Umbilical cord (tissue), 2 donors: Measurements from ENCODE around the gene CADM2. TPM values are rescaled to one million over a fixed set of nuclear protein-coding genes. Genes with fewer than 3 reads are reported as not detected.
"Not testable (repeated sequence)": the region's sequence is repeated elsewhere in the genome, so short reads cannot be mapped to it uniquely, and the experiment has no call there.

ENCODE experiments used
- DNase-seq: peaks from one replicate; pipeline ENCODE4 v3.0.0-alpha.2; 2015; ENCODE audit warnings: low spot score
- total RNA-seq: library from RNA; depleted of rRNA; stranded (reverse); fragments of >200 nt; gene quantifications from one replicate; pipeline ENCODE4 v1.2.3, GENCODE V29; 2014; ENCODE audit warnings: low replicate concordance; ENCODE audit not compliant: insufficient read depth

Gene CADM2
- total RNA-seq, 1 donor from 2014 or later, result 3.4 TPM

DNA sequence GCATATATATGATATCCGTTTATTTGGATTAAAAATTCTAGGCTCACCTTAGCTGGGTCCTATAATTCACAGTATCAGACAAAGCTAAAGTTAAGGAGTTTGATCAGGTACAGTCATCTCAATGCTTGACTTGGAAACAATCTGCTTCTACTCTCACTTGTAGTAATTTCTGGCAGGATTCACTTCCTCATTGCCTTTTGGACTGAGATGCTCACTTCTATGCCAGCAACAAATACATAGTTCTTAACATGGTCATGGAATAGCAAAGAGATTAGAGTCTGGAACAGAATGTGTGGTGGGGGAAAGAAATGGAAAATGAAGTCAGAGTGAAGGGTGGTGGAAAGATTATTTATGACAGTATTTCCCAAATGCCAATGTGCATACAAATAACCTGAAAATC, 693.6 kb downstream of the CADM2 start:
- no peak for DNase-seq

DNA sequence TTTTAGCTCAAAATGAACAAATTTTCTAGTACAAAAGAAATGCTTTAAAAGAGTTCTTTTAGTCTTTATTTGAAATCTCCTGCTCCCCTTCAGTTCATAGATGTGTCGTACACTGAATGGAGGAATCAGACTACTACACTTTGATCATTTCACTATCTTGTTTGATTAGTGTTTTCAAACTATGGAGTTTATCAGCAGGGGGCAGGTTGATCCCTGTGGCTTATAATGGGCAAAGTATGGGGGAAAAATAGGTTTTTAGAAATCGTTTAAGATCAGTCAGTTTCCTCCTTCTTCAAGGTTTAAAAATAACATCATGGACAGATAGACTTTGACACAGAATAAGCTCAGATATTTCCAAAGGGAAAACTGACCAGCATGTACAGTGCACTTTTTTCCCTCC, 701.7 kb downstream of the CADM2 start:
- no peak for DNase-seq

DNA sequence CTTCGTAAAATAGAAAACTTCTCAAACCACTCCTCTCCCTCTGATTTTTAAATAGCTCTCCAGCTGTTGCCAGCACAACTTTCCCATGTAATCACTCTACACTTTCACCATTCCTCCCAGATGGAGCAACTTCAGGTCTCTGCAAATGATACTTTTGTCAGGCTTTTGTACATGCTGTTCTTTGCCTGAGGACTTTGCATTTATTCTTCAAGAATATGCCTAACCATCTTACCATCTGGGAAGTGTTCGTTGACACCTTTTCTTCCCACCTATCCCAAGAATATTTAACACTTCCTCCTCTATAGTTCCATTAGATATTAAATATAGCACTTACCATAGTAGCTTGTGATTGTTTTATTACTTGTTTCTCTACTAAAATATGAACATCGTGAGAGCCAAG, 703.7 kb downstream of the CADM2 start:
- no peak for DNase-seq

DNA sequence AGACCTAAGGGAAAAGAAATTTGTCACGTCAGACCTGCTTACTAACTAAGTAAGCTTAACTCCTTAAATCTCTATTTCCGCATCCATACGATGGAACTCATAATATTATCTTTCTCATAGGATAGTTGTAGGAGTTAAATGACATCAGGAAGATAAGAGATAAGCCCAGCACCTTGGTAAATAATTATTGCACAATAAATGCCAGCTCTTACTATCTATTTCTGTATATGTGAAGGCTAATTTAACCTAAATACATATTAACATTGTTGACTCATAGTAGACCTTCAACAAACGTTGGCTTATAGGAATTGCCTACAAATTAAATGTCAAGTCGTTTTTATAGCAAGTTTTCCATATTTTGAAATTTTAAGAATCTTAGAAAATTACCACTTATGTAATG, 709.0 kb downstream of the CADM2 start:
- no peak for DNase-seq

DNA sequence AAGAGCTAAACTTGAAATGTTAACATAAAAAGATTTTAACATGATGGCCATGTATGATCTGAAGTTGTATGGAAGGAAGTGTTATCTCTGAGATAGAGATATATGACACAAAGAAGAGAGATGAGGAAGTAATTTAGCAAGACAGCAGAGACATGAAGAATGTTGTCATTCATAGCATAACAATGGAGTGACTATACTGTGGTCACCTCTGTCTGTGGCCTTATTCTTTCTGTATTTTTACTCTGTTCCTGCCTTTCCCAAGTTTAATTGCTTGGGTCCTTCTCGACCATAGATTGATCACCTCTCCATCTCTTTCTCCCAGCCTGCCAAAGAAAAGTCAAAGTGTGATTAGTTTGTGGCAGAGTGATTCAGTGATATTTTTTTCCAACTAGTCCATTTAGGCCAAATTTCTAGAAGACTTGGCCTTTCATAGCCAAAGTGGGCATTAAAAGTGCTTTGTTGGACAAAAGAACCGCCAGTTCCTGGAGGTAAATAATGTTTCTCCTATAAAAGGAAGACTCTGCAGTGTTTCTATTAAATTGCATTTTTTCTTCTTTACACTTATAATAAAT, 711.9 kb downstream of the CADM2 start:
- DNase-seq, result no peak

DNA sequence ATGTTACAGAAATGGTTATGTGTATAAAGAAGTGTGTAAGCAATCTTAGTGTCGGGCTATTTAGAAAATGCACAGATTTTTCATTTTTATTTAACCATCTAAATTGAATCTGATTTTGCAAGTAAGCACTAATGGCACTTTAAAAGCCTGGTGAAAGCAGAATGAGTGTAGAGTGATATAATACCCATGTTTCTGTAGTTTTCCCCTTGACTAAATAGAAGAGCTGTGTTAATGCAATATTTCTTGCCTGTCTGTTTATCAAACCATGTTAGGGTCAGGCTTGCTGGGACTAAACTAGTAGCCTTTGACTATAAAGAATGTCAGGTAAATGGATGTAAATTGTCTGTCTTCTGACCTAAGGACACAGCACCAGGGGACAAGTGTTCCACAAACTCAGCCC, 714.0 kb downstream of the CADM2 start:
- DNase-seq, result no peak

DNA sequence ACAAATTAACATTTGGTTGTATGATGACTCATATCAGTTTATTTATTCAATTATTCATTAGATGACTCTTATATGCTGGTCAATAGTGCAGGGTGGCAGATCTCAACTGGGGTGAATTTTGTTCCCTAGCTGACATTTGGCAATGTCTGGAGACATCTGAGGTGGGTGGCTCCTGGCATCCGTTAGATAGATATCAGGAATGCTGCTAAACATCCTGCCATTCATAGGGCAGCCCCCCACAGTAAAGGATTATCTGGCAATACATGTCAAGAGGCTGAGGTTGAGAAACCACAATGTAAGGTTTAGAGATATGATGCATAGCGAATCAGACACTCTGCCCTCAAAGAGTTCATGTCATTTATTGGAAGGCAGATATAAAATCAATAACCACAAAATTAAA, 719.9 kb downstream of the CADM2 start:
- DNase-seq, result no peak

DNA sequence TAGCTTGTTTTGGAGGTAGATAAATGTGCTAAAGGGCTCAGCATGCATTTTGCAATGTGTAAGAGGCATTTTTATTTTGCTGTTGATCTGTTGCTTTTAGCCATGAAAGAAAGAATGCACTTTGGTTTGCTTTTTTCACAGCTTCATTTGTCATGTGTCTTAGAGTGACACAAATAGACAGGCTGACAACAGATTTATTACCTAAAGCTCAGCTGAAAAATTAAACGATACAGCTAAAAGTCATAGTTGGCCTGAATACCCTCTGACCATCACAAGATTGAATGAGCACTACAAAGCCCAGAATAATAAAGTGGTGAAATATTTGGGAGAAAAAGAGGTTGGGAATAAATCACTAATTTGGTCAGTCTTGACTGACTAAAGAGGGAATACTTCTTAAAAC, 723.1 kb downstream of the CADM2 start:
- no peak for DNase-seq

DNA sequence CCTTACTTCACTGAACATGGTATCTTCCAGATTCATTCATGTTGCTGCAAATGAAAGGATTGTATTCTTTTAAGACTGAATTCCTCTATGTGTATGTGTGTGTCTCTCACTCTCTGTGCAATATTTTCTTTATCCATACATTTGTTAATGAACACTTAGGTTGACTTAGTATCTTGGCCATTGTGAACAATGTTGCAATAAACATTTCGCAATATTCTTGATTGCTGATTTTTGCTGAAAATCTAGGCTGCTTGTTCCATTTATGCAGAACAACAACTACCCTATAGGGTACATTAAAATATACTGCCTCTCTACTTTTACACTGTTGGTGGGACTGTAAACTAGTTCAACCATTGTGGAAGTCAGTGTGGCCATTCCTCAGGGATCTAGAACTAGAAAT, 732.4 kb downstream of the CADM2 start:
- DNase-seq, result no peak

DNA sequence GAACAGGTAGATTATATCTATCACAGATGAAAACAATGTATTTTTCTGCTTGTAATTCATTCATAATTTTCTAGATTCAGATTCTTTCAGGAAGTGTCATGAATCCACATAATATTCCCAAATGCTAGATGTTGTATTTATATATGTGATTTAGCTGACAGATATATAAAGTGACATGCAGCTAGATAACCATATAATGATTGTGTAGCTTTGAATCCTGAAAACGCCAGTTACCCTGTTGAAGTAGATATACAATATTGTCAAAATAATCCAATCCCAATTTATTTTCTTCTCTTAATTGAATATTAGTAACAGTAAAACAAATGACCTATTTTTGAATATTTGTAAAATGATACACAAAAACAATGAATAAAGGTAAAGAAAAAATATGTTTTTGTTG, 738.4 kb downstream of the CADM2 start:
- no peak for DNase-seq

DNA sequence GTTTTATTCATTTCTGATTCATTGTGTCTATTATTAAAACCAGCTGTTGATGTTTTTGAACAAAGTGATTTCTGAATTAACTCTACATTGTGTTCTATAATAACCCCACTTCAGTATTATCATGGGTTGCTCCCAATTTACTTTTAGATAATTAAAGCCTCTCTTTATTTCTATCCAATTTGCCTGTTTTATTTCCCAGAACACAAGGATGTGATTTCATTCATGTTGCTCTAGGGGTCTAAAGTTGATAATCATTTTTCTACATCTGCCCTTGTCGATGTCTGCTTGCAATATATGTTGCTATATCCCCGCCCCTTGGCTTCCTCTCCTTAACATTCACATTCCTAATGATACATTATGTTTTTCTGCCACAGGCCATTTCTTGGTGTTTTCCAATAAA, 747.3 kb downstream of the CADM2 start:
- no peak for DNase-seq

DNA sequence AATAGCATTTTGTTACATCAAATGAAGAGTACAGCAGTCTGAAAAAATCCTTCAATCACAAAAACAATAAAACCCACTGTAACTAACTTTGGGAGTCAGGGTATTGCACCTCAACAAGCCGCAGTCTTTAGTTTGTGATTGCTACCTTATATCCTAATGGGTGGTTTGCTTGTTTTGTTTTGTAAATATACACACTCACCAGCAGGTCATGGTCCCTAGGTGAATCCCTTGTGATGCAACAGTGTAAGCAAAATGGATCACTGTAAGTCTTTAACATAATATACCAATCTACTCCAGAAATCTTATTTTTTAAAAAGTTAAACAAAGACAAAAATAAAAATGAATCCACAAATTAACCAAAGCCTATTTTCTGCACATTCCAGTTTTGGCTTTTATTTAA, 749.5 kb downstream of the CADM2 start:
- DNase-seq, result not testable (repeated sequence)

DNA sequence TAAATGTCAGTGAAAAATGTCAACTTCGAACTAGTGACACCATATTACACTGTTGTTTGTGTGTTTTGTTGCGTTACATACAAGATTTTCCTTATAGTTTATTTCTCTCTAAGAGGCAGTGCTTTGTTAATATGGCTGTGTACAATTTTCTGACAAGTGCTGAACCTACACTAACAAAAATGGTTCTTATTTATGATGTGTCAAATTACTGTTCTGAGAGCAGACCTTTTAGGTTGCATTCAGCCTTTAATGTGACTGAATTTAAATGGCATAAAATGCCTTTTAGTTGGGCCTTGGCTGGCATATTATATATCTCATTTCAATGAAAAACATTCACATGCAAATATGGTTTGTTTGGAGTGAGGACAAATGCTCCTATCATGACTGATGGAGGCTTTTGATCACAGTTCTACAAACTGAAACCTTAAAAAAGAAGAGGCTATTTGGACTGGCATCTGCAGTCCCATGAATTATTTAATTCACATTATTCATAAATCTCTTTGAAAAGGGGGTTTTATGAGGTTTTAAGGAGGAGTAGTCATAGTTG, 750.6 kb downstream of the CADM2 start:
- DNase-seq, result no peak

DNA sequence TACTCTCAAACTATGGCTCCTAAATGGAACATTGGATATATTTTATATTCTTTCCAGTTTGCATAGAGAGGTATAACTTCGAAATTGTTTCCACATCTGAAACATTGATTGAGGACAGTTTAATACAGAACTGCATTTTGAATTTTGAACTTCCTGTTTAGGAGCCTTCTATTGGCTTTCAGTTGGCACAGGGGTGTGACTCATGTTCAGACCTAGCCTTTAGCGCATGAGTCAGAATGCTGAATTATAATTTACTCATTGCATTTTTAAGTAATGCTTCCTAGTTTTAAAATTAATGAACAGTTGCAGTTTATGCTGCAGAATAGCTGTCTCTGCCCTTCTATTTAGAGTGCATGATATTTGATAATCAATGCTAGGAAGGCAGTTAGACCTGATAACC, 751.7 kb downstream of the CADM2 start:
- DNase-seq, result no peak

DNA sequence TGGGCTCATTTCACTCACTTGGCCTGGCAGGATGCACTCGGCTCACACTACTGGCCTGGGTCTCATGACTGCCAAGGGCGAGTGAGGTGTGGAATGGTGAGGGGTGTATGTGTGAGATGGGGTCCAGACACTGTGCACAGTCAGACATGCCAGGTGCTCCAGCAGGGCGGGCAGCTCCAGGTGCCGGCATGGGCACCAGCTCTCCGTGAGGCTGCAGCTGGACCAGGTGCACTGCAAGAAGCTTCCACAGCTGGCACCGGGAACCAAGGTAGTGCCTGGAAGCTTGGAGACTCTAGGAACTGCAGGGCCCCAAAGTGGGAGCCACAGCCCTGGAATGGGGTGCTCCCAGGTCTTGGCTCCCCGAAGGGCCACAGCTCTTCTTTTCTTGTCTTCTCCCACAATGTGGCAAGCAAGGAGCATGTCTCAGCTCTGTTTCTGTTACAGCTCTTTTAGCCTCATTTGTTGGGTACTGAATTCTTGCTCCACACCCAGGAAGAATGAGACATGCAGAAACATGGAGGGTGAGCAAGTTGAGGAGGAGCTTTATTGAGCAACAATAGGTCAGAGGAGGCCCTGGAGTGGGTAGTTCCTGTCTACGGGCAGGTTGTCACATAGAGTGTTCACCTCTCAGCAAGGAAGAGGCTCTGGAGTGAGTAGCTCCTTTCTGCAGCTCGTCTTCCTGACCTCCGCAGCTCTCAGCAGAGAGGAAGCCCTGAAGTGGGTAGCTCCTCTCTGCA, 762.8 kb downstream of the CADM2 start:
- DNase-seq, result no peak

DNA sequence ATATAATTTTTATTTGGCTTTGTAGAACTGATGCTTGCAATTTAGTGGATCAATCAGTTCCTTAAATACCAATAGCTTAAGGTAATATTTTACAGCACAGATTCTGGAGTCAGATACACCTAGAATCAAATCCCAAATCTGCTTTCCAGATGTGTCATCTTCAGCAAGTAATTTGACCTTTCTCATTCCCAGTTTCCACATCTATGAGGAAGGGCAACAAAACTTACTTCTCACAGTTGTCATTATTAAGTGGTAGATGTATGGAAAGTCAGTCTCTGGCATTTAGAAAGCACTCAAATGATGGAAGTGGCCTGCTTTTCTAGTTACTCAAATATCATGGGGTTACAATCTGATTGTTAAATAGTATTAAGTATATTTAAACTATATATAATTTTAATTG, 767.0 kb downstream of the CADM2 start:
- DNase-seq, result no peak

DNA sequence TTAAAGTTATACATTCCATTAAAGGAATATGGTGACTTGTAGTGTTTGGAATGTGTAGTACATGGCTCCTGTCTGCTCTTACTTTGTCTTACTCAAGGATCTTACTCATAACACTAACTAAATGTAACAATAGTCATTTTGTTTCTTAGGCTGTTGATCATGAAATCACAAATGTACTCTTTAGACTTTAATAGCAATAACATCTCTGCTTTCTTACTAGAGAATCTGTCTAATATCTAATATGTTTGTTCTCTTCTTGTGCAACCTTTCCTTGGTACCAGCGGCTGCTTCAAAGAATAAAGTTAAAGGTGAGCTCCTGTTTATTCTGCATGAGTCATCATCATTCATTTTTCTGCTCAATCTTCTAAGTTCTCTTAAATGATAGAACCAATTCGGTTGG, 767.5 kb downstream of the CADM2 start:
- no peak for DNase-seq

DNA sequence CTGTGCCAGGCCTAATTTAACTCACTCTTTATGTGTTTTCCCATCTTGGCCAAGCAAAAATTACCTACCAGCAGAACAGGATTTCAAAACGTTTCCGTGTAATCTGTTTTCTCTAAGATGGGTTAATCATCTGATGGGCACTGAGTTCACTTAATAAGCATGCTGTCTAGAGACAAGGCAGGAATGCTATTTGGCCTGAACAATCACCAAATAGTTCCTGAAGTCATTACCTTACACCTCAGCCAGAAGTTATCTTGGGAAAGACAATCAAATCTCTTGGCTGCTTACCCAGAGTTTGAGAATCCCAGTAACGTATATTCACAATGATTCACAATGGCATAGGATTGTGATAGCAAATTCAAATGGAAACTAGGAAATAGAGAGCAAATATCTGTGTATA, 779.1 kb downstream of the CADM2 start:
- no peak for DNase-seq

DNA sequence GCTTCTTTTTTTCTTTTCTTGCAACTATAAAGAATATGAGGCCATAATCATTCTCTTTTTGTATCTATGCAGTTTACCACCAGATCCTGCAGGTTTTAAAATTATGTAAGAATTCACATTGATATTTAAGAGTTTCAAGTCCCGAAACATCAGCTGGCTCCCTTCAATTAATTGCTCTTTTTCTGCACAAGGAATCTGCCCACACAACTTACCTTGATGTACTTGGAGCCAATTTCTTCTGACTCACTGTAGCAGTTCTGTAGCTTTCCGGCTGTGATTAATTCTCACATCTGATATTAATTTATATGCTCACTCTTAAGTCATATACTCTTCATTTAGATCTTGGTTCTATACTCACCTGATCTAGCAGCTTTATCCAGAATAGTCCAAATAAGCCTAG, 781.8 kb downstream of the CADM2 start:
- DNase-seq, result no peak

DNA sequence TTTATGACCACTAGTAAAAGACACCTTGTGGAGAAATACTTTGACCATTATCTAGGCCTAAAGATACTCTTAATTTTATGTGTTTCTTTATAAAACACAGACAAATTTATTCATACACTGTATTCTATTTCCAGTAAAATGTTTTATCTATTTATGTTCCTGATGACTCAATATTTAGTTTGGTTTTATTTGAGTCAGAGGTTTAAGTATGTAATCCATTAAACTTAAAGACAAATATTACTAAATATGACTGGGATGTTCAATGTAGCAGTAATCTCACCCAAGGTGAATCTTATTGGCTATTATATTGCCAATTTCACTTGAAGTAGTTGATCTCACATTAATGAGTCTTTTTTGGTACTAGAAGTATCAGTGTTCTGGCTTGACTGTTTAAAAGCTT, 799.7 kb downstream of the CADM2 start:
- DNase-seq, result peak; percentile 9

DNA sequence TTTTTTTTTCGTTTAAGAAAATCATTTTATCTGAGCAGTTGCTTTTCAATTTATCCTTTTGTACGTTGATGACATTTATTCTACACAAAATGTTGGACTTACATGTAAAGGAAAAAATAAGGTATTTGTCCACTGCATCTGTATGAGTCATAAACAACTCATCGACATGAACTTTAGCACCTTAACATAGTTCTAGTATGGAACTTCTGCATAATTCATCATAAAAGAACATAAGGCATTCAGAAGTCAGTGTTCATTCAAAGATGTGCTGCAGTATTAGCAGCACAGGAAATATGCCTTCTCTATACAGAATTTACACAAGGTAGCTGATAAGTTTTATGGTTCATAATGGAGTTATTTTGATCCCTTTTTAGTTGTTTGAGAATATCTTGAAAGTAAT, 801.6 kb downstream of the CADM2 start:
- no peak for DNase-seq

DNA sequence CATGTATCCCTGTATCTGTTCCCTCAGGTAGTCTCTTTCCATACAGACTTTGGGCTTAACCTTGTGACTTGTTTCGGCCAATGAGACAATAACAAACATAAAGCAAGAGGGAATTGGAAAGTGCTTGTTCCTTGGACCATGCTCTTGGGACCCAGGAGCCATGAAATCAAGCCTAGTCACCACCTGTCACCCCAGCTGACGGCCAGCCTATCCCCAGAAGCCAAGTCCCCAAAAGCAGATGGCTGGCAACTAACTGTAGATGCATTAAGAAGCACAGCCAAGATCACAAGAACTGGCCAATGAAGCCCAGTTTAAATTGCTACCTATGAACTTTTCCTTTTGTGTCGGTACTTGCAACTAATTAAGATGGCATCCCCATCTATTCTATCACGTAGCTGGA, 822.0 kb downstream of the CADM2 start:
- no peak for DNase-seq

DNA sequence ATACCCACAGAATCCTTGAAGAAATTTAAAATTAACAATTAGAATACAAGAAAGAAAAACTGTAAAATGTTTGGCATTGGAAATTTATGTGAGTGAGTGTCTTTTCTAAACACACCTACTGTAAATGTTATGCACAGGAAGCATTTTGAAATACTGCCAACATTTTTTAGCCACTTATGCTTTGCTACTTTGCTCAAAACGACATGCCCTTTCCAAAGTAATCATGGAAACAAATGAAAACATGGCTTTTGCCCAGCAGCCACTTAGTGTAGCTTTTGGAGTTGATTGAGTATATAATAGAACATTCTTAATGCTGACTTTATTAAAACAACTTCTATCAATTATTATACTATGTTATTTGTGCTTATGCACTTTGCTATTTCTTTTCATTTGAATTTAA, 823.0 kb downstream of the CADM2 start:
- peak; percentile 19 for DNase-seq

DNA sequence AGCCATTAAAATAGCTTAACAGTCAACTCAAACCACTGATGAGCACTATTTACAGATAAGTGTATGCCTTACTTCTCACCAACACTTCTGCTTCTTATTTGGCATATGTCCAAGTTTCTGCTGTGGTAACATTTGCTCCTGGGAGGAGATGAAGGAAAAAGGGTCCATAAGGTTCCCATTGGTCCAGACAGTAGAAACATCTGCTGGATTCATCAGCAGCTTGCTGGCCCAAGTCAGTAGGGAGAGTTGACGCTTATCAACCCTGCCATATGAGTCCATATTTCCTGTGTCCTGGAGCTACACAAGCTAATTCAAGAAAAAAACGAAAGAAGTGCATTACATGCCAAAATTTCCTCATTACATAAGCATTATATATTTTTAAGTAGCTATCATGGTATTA, 824.5 kb downstream of the CADM2 start:
- peak; percentile 13 for DNase-seq
